K562 (cell line): ENCODE measurements around the gene ZMAT2. TPM values are rescaled to one million over a fixed set of nuclear protein-coding genes. Genes with fewer than 3 reads are reported as not detected.

Experiments used
- BRD4 ChIP-seq: fragments of 200-600 bp; sonication (generic); IDR thresholded peaks from 2 replicates; pipeline ENCODE4 v1.6.1; 2017; ENCODE audit warnings: inconsistent platforms
- CHD4 ChIP-seq: fragments of 200-600 bp; sonication (generic); IDR thresholded peaks from 3 replicates; pipeline ENCODE4 v1.6.1; 2012; ENCODE audit warnings: low read depth, mild to moderate bottlenecking, mixed read lengths, low read length, inconsistent platforms; ENCODE audit not compliant: insufficient read depth, insufficient replicate concordance, poor library complexity, severe bottlenecking
- FIP1L1 ChIP-seq: fragments of 200-400 bp; formaldehyde crosslinking; IDR thresholded peaks from 2 replicates; pipeline ENCODE4 v1.6.1; 2018; ENCODE audit warnings: mild to moderate bottlenecking, low read depth, low read length; ENCODE audit not compliant: poor library complexity, severe bottlenecking
- FOSL1 ChIP-seq: fragments of 200-800 bp; sonication (Bioruptor generic); conservative IDR thresholded peaks from 2 replicates; pipeline ENCODE4 v1.6.1; 2016; ENCODE audit warnings: missing genetic modification characterization, missing compliant biosample characterization
- KDM4B ChIP-seq, 2 experiments: fragments of 450-650 bp in 1 of 2; sonication (generic) in 1 of 2; IDR thresholded peaks; 2 replicates each; pipeline ENCODE4 v1.6.1; 2016 to 2017; ENCODE audit warnings: borderline replicate concordance in 2 of 2, antibody characterized with exemption in 1 of 2, low read depth in 1 of 2, mild to moderate bottlenecking in 1 of 2
- LEF1 ChIP-seq: fragments of 450-650 bp; IDR thresholded peaks from 2 replicates; pipeline ENCODE4 v1.6.1; 2016; ENCODE audit warnings: mild to moderate bottlenecking
- MCM2 ChIP-seq: fragments of 450-650 bp; IDR thresholded peaks from 2 replicates; pipeline ENCODE4 v1.6.1; 2017; ENCODE audit warnings: low read depth, mild to moderate bottlenecking
- MEF2D ChIP-seq: conservative IDR thresholded peaks from 2 replicates; pipeline ENCODE4 v1.6.1; 2016; ENCODE audit warnings: low read depth, missing genetic modification characterization, missing compliant biosample characterization
- NBN ChIP-seq: fragments of 450-650 bp; IDR thresholded peaks from 2 replicates; pipeline ENCODE4 v1.6.1; 2016; ENCODE audit warnings: low read depth, mild to moderate bottlenecking
- NCOR1 ChIP-seq: fragments of 450-650 bp; IDR thresholded peaks from 2 replicates; pipeline ENCODE4 v1.6.1; 2016; ENCODE audit warnings: mild to moderate bottlenecking, moderate library complexity
- PPARD ChIP-seq: fragments of 250-450 bp; sonication (Bioruptor Pico); IDR thresholded peaks from 2 replicates; pipeline ENCODE4 v1.8.0; 2022; ENCODE audit warnings: inconsistent platforms, mild to moderate bottlenecking, moderate library complexity
- RFX1 ChIP-seq: fragments of 450-650 bp; IDR thresholded peaks from 2 replicates; pipeline ENCODE4 v1.6.1; 2016; ENCODE audit warnings: mild to moderate bottlenecking, moderate library complexity
- SP1 ChIP-seq: sonication (generic); formaldehyde crosslinking; IDR thresholded peaks from 2 replicates; pipeline ENCODE4 v1.8.1; 2022; ENCODE audit warnings: mild to moderate bottlenecking, missing genetic modification reagents
- SREBF2 ChIP-seq: sonication (generic); formaldehyde crosslinking; IDR thresholded peaks from 2 replicates; pipeline ENCODE4 v1.4.0; 2020; ENCODE audit warnings: mild to moderate bottlenecking, missing genetic modification reagents
- TCF3 ChIP-seq: sonication (generic); formaldehyde crosslinking; IDR thresholded peaks from 2 replicates; pipeline ENCODE4 v1.4.0; 2020; ENCODE audit warnings: mild to moderate bottlenecking, missing genetic modification reagents
- ZEB2 ChIP-seq: fragments of 450-650 bp; IDR thresholded peaks from 2 replicates; pipeline ENCODE4 v1.6.1; 2016
- ZNF511 ChIP-seq: sonication (generic); formaldehyde crosslinking; IDR thresholded peaks from 2 replicates; pipeline ENCODE4 v1.8.0; 2022; ENCODE audit warnings: mild to moderate bottlenecking, missing genetic modification reagents
- ZNF766 ChIP-seq: fragments of 200-800 bp; sonication (Bioruptor generic); conservative IDR thresholded peaks from 2 replicates; pipeline ENCODE4 v1.6.1; 2016; ENCODE audit warnings: missing genetic modification characterization, missing compliant biosample characterization
- ZZZ3 ChIP-seq: fragments of 450-650 bp; IDR thresholded peaks from 2 replicates; pipeline ENCODE4 v1.6.1; 2016; ENCODE audit warnings: antibody characterized with exemption, mild to moderate bottlenecking, moderate library complexity
- polyA plus RNA-seq, 8 experiments: library from polyadenylated mRNA; depleted of rRNA in 4 of 8; stranded (reverse) in 5 of 8; unstranded in 3 of 8; fragments of >200 nt; fragmentation: Nextera tagmentation in 2 of 8; fragmentation: Illumina TruSeq in 1 of 8; extraction: Ambion mirVana in 2 of 8; extraction: Trizol in 1 of 8; gene quantifications; 2 replicates each; pipeline versions ENCODE4 v1.2.1 to v1.2.3, GENCODE V29; 2011 to 2014; ENCODE audit warnings: inconsistent platforms in 1 of 8, missing spikeins in 1 of 8
- total RNA-seq, 7 experiments: library from RNA; depleted of rRNA in 6 of 7; stranded (reverse); fragments of >200 nt in 6 of 7; fragmentation: Illumina TruSeq in 2 of 7; extraction: Trizol in 2 of 7; gene quantifications; 2 replicates each; pipeline versions ENCODE4 v1.2.1 to v1.2.3, GENCODE V29; 2011 to 2021; ENCODE audit warnings: low replicate concordance in 1 of 7
- TF ChIP-seq, protein P1 (sequence below), 3 experiments: fragments of 200-800 bp in 1 of 3; fragments of 250-450 bp in 1 of 3; fragments of 450-650 bp in 1 of 3; sonication (Bioruptor Pico) in 1 of 3; sonication (Bioruptor generic) in 1 of 3; formaldehyde crosslinking in 1 of 3; IDR thresholded peaks; 2 replicates each; pipeline versions ENCODE4 v1.6.1 to v1.8.0; 2016 to 2022; ENCODE audit warnings: mild to moderate bottlenecking in 2 of 3, missing genetic modification characterization in 2 of 3, missing compliant biosample characterization in 1 of 3, moderate library complexity in 1 of 3
- TF ChIP-seq, protein P2 (sequence below): sonication (generic); formaldehyde crosslinking; IDR thresholded peaks from 2 replicates; pipeline ENCODE4 v1.8.0; 2022; ENCODE audit warnings: missing genetic modification reagents, mild to moderate bottlenecking, moderate library complexity, borderline replicate concordance

The ZMAT2 gene
- total and polyA plus RNA-seq, 9 of the 15 experiments (the other 6 are each of a cell fraction or from before 2014, with no cell fraction given): 44.2 to 101 (median 69.2) TPM

DNA sequence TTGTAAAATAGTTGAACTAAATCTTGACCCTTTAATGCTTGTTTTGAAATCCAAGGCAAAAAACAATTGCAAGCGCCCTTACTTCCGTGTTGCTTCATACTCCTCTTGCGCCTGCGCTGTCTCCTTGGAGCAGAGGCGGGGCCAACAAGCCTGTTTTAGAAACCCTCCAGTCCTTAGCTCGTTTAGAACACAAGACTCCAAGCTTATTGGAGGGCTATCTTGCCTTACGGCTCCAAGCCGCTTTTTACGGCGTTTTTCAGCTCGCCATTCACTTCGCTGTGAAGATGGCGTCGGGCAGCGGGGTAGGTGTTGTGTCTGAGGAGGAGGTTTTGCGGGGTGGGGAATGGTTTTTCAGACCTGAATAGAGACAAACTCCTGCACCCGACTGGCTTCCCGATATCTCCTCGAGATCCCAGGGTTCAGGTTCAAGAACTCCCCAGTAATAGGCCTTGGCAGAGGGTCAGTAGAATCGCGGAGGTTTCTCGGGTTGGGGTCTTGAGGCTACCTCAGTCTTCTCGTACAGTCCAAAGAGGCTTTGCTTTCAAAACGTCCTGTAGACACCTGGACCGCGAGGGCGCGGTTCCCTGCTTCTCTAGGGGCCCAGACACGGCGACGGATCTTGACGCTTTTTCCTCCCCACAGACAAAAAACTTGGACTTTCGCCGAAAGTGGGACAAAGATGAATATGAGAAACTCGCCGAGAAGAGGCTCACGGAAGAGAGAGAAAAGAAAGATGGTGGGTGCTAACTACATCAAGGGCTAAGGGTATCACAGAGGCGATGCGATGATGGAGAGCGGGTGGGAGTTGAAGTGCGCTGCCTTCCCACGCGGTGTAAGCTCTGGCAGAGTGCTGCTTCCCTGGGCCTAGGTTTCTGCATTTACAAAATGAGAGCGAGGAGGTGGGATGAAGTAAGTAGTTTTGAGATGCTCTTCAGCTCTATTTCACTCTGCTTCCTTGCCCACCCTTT lies at the start of gene ZMAT2 (continued):
- no peak for TF ChIP-seq FIP1L1
- TF ChIP-seq RFX1: peak; percentile 95
- no peak for TF ChIP-seq NBN
- no peak for TF ChIP-seq NCOR1
- TF ChIP-seq, protein P1, sequence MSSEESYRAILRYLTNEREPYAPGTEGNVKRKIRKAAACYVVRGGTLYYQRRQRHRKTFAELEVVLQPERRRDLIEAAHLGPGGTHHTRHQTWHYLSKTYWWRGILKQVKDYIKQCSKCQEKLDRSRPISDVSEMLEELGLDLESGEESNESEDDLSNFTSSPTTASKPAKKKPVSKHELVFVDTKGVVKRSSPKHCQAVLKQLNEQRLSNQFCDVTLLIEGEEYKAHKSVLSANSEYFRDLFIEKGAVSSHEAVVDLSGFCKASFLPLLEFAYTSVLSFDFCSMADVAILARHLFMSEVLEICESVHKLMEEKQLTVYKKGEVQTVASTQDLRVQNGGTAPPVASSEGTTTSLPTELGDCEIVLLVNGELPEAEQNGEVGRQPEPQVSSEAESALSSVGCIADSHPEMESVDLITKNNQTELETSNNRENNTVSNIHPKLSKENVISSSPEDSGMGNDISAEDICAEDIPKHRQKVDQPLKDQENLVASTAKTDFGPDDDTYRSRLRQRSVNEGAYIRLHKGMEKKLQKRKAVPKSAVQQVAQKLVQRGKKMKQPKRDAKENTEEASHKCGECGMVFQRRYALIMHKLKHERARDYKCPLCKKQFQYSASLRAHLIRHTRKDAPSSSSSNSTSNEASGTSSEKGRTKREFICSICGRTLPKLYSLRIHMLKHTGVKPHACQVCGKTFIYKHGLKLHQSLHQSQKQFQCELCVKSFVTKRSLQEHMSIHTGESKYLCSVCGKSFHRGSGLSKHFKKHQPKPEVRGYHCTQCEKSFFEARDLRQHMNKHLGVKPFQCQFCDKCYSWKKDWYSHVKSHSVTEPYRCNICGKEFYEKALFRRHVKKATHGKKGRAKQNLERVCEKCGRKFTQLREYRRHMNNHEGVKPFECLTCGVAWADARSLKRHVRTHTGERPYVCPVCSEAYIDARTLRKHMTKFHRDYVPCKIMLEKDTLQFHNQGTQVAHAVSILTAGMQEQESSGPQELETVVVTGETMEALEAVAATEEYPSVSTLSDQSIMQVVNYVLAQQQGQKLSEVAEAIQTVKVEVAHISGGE (CRISPR knock-in tag; IDR thresholded peaks at IDR 0.05): no peak
- no peak for TF ChIP-seq TCF3 (CRISPR knock-in tag)
- TF ChIP-seq KDM4B (IDR thresholded peaks at IDR 0.05; ENCODE audit: borderline replicate concordance in 2 of 2, low read depth in 1 of 2): no peak
- no peak for TF ChIP-seq MCM2
- TF ChIP-seq ZEB2: no peak
- TF ChIP-seq, protein P2, sequence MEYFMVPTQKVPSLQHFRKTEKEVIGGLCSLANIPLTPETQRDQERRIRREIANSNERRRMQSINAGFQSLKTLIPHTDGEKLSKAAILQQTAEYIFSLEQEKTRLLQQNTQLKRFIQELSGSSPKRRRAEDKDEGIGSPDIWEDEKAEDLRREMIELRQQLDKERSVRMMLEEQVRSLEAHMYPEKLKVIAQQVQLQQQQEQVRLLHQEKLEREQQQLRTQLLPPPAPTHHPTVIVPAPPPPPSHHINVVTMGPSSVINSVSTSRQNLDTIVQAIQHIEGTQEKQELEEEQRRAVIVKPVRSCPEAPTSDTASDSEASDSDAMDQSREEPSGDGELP (CRISPR knock-in tag): peak; percentile 56; the same call in 1 of the 2 replicates
- TF ChIP-seq BRD4: no peak
- TF ChIP-seq PPARD (CRISPR knock-in tag): no peak
- no peak for TF ChIP-seq CHD4
- TF ChIP-seq SREBF2 (CRISPR knock-in tag): no peak
- TF ChIP-seq SP1 (CRISPR knock-in tag): peak; percentile 79
- no peak for TF ChIP-seq ZZZ3
- 0 out of 2 replicates have a peak, but pooled peaks have one; percentile 22 for TF ChIP-seq FOSL1 (tag)
- no peak for TF ChIP-seq LEF1
- TF ChIP-seq ZNF511: no peak
- TF ChIP-seq ZNF766 (CRISPR knock-in tag): peak; percentile 60; the same call in 1 of the 2 replicates
- no peak for TF ChIP-seq MEF2D (tag)
